ENCODE measurements around the gene PPA1.

- no peak for TF ChIP-seq POLR2A (IDR thresholded peaks at IDR 0.05)
- TF ChIP-seq, protein P1, sequence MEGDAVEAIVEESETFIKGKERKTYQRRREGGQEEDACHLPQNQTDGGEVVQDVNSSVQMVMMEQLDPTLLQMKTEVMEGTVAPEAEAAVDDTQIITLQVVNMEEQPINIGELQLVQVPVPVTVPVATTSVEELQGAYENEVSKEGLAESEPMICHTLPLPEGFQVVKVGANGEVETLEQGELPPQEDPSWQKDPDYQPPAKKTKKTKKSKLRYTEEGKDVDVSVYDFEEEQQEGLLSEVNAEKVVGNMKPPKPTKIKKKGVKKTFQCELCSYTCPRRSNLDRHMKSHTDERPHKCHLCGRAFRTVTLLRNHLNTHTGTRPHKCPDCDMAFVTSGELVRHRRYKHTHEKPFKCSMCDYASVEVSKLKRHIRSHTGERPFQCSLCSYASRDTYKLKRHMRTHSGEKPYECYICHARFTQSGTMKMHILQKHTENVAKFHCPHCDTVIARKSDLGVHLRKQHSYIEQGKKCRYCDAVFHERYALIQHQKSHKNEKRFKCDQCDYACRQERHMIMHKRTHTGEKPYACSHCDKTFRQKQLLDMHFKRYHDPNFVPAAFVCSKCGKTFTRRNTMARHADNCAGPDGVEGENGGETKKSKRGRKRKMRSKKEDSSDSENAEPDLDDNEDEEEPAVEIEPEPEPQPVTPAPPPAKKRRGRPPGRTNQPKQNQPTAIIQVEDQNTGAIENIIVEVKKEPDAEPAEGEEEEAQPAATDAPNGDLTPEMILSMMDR (IDR thresholded peaks at IDR 0.05) = no peak
Observed at GRCh38 chr10:70166394-70166793, 66.8 kb downstream of the PPA1 start.

All from thyroid gland (tissue), 4 donors.